HG03175 (cell line): ENCODE measurements around the gene SHC3.

Experiments used
- ATAC-seq: cut with Tn5 transposase; IDR thresholded peaks from one replicate; pipeline ENCODE4 v1.9.1; 2021; ENCODE audit warnings: mild to moderate bottlenecking, moderate library complexity; ENCODE audit not compliant: unreplicated experiment

The SHC3 gene

DNA sequence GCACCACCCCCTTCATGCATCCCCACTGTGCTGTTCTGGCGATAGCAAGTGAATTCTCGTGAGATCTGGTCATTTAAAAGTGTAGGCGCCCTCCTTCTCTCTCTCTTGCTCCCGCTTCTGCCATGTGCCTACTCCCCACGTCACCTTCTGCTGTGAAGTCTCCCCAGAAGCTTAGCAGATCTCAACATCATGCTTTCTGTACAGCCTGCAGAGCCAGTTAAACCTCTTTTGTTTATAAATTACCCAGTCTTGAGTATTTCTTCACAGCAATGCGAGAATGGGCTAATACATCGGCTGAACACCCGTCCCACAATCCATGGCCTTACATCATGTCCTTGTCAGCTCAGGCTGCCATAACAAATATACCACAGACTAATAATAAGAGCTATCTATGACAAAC lies 17.4 kb downstream of the SHC3 start:
- ATAC-seq, result no peak

DNA sequence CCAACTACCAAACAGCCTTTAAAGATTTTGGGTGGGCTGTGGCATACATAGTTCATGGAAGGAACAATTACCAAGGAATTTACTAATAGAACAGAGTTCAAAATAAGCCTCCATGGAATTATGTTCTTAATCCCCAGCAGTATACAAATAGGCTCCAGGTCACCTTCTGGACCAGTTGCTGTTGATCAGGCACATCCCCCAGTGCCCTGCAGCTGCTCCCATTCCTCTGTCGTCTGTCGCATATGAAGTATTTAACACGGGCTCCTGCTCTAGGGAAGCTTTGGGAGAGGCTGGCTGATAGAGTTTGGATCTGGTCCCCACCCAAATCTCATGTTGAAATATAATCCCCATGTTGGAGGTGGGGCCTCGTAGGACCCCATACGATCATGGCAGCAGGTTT lies 17.8 kb downstream of the SHC3 start:
- ATAC-seq, result no peak

DNA sequence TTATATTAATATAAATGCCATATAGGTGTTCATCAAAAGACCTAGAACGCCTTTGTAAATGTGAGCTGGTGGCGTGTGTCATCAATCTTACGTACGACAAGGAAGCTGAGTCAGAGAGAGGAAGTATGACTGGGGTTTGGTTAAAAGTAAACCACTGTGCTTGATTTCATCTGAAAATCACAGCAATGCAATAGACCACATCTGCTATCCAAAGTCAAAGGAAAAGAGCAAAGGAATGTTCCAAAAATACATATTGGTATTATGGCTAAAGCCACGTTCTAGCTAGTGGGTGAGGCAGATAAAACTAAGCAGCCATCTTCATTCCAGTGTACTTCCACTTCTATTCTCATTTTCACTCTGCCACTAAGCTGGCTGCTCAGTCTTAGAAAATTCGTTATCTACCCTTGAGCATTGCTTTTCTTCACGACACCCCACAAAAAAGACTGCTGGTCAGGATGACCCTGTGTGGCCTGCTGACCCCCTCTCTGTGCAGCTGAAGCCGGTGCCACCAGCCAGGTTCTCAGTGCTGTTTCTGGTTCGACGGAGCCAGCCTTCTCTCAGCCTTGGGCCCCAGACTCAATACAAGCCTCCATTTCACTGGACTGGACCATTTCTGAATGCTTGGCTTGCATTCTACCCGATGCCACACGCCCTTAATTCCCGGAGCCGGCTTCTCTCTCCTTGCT lies 23.8 kb downstream of the SHC3 start:
- ATAC-seq, result no peak

DNA sequence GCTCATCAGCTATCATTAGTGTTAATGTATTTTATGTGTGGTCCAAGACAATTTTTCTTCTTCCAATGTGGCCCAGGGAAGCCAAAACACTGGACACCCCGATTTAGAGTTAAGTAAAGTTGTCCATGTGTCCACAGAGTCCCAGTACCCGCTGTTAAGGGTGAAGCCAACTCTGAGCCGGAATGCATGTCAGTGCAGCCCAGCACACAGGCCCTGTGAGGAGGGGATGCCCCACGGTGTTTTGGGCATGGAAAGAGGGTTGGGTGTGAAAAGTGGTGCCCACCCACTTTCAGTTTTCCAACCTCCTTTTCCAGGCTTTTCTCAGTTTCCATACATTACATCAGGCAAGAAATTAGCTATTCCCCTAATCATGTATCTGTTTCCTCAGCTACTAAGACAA lies 24.4 kb downstream of the SHC3 start:
- ATAC-seq, result no peak

DNA sequence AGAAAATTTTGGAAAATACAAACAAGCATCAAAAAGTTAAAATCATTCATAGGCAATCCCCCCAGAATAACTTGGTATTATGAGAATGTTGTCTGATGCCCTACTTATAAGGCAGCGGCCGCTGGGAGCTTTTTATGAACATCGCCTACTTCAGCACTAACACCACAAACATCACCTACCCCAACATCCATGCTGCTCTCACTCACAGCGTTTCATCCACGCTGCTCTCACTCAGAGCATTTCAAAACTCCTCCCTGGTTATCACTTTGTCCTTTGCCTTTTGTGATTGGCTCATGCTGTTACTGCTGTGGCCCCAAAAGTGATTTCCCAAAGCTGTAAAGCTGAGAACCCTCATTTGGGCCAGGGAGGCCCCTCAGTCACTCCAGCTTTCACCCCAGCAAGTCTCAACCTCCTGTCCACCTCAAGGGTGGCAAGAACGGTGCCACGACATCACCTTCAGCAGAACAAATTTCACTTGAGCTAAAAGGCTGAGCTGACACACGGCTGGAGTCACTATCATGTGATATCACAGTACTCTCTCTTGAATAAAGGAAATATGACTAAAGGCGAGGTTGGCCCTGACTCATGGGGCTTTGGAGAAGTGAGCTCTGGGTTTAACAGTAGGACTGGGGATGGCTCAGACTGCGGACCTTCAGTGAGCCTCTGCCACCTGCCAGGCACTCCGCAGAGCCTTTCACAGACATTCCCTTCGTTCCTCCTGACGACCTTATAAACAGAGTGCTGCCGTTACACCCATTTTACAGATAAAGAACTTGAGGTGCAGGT lies 25.2 kb downstream of the SHC3 start:
- ATAC-seq, result no peak

DNA sequence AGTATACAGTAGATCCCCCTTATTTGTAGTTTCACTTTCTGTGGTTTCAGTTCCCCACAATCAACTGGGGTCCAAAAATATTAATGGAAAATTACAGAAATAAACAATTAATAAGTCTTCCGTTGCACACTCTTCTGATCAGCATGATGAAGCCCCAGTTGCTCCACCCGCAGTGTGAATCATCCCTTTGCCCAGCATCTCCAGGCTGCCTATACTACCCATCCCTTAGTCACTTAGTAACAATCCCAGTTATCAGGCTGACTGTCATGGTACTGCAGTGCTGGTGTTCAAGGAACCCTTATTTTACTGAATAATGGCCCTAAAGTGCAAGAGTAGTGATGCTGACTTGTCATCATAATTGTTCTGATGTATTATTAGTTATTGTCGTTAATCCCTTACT lies 28.9 kb downstream of the SHC3 start:
- ATAC-seq, result no peak

DNA sequence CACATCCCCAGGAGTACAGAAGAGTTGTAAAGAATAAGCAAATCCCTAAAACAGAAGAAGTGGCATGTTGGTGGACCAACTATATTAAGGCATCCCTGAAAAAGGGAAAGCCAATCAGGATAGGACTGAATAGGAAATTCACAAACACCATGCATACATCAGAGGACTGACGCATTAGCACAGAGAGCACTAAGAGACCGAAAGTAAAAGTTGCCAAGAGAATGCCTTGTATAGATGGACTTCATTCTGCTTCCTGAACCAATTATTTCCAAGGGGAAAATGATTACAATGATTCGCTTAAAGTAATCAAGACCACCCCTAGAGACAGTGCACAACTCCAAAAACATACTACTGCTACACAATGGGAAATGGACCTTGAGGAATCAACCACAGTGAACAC lies 33.5 kb downstream of the SHC3 start:
- no peak for ATAC-seq

- ATAC-seq, result no peak
These were observed 34.4 kb downstream of the SHC3 start for GRCh38 chr9:89144238-89144637.

DNA sequence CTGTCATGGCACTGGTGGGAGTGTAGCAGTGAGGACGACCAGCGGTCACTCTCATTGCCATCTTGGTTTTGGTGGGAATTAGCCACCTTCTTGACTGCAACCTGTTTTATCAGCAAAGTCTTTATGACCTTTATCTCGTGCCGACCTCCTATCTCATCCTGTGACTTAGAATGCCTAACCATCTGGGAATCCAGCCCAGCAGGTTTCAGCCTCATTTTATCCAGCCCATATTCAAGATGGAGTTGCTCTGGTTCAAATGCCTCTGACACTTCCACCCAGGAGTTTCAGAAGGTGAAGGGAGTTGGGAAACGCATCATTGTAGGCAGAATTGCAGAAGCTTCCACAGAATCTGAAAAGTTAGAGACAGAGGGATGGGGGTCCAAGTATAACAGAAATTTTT lies 35.4 kb downstream of the SHC3 start:
- no peak for ATAC-seq

GRCh38 chr9:89139455-89139854 lies 39.2 kb downstream of the SHC3 start:
- no peak for ATAC-seq

GRCh38 chr9:89138463-89139390 lies 39.9 kb downstream of the SHC3 start:
- no peak for ATAC-seq

GRCh38 chr9:89137542-89138462 lies 40.8 kb downstream of the SHC3 start:
- ATAC-seq, result no peak

DNA sequence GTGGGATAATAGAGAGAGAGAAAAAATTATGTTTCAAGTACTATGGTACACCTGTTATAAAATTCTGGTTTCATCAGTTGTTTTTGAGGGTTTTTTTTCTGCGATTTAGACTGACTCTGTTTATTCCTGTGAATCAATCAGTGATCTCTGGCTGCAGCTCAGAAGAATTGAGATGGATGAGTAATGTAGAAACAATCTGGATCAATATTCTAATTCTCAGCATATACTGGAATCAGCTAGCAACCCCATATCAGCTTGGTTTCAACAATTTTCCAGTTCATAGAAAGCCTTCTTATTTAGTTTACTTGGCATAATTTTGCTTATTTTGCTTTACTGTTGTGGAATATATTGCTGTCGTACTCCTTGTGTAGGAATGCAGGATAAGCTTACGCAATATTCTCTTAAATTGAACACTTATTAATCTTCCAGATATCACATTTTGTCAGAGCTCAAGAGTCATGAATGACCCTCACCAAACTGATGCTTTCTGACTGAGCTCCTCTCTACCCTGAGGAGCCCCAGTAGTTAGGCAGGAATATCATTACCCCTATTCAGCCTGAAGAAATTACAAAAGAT lies 42.9 kb downstream of the SHC3 start:
- no peak for ATAC-seq

- ATAC-seq, result no peak
These were observed 43.9 kb downstream of the SHC3 start for GRCh38 chr9:89134709-89135108.

DNA sequence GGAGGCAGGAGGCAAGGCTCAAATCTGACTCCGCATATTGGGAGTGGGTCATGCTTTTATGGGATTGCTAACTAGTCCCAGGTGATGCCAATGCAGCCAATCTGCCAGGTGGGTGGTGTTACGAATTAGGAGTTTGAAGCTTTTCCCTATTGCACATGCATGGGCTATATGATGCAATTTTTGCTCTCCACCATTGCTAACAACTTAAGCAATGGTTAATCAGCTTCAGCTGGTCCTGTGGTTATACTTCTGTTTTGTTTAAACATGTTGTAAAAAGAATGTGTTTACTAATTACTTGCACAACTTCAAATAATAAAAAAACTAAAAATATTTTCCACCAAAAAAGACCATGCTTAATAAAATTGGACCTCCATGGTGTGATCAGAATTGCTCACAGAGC lies 55.7 kb downstream of the SHC3 start:
- ATAC-seq, result no peak

DNA sequence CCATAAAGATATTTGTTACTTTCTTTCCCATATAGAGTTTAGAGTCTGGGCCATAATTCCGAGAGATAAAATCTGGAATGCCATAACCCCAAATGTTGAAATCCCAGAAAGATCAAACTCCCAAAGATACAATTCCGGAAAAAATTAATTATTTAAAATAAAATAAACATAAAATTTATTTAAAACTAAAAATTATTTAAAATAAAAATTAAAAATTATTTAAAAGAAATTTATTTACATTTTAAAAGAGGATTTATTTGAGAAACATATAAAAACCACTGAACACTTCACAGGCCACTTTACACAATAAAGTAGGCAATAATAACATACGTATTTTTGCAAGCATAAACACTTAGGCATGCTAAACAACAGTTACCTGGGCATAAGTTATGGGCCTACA lies 57.9 kb downstream of the SHC3 start:
- no peak for ATAC-seq

DNA sequence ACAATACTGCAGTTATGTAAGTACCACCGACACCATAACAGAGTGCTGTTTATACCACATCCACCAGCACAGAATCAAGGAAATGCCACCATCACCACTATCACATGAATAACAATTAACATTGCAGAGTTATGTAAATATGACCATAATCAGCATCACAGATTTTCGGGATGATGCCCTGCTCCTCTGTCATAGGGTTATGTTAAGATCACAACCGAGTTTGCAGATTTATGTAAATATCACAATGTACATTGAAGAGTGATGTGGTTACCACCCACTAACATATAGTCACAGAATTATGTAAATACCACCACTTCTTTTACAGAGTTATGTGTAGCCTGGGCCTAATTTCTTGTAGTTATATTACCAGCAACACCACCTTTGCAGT lies 61.8 kb downstream of the SHC3 start:
- ATAC-seq, result no peak

GRCh38 chr9:89116064-89116804 lies 62.4 kb downstream of the SHC3 start:
- no peak for ATAC-seq

DNA sequence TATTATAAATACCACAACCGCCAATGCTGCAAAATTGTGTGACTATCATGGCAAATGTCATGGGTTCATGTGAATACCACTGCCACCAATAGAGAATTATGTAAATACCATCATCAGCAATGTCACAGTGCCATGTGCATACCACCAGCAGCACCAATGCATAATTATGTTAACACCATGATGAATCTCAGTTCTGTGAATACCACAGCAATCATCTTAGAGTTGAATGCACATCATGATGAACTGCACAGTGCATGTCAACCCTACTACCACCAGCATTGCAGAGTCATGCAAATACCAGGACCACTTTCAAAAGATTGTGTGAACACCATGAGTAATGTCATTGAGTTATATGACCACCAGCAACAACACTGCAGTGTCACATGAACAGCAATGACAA lies 63.2 kb downstream of the SHC3 start:
- no peak for ATAC-seq

DNA sequence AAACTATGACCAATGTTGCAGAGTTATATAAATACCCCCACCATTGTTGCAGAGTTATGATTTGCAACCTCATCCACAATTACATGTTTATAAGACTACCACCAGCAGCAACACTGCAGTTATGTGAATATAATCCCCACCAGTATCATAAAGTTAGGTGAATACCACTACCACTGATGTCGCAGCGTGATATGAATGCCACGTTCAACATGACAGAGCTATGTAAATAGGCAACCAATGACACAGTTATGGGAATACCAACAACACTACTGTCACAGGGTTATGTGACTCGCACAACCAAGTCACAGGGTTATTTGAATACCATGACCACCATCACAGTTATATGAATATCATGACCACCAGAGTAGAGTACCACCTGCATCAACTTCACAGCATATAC lies 63.9 kb downstream of the SHC3 start:
- no peak for ATAC-seq
